SK-N-SH (cell line): ENCODE data around the gene SRGAP1. TPM values are rescaled to one million over a fixed set of nuclear protein-coding genes. Genes with fewer than 3 reads are reported as not detected.
A peak's percentile ranks its signal among the peaks of the same experiment; 100 is the strongest.
"Not testable (repeated sequence)": the region's sequence is repeated elsewhere in the genome, so short reads cannot be mapped to it uniquely, and the experiment has no call there.

Experiments
- CTCF ChIA-PET: fragments of 300-600, 350-600 bp; formaldehyde crosslinking; extraction: SDS; loops from one replicate; lab custom pipeline; 2021; lab: Yijun Ruan, JAX
- POLR2A ChIA-PET: fragments of 350-600 bp; sonication (Branson Sonifier 250); formaldehyde crosslinking; extraction: SDS; loops from one replicate; lab custom pipeline; 2020; ENCODE audit warnings: antibody characterized with exemption, inconsistent platforms; lab: Yijun Ruan, JAX
- DNase-seq: peaks from one replicate; pipeline ENCODE4 v3.0.0; 2012
- H2AFZ ChIP-seq: fragments of 200-600 bp; sonication (generic); 2 replicates; pipeline ENCODE4 v1.8.1; 2016; ENCODE audit warnings: antibody characterized with exemption, mild to moderate bottlenecking, low read depth
- H3F3A ChIP-seq: fragments of 200-600 bp; sonication (generic); replicated peaks from 2 replicates; pipeline ENCODE3; 2016; ENCODE audit warnings: antibody characterized with exemption, mild to moderate bottlenecking; ENCODE audit not compliant: insufficient read depth
- H3K27ac ChIP-seq, 2 experiments: fragments of 200-500 bp in 1 of 2; fragments of 200-600 bp in 1 of 2; sonication (Bioruptor generic) in 1 of 2; sonication (generic), shearing (Covaris generic) in 1 of 2; 2 replicates each; pipeline versions ENCODE4 v1.5.1 to v1.6.1; 2014 to 2016; ENCODE audit warnings: low read depth in 2 of 2, inconsistent platforms in 1 of 2, low read length in 1 of 2, mild to moderate bottlenecking in 1 of 2, mixed read lengths in 1 of 2
- H3K27me3 ChIP-seq: fragments of 200-600 bp; sonication (generic), shearing (Covaris generic); 2 replicates; pipeline ENCODE4 v1.6.1; 2016; ENCODE audit warnings: mixed run types; ENCODE audit not compliant: insufficient read depth
- H3K36me3 ChIP-seq, 2 experiments: fragments of 200-500 bp in 1 of 2; fragments of 200-600 bp in 1 of 2; sonication (Bioruptor generic) in 1 of 2; sonication (generic) in 1 of 2; replicated peaks in 1 of 2; 2 replicates each; pipeline versions ENCODE3 to v1.5.1; 2014 to 2016; ENCODE audit warnings: low read length in 1 of 2, mild to moderate bottlenecking in 1 of 2; ENCODE audit not compliant: insufficient read depth in 2 of 2, control insufficient read depth in 1 of 2
- H3K4me1 ChIP-seq, 2 experiments: fragments of 200-500 bp in 1 of 2; fragments of 200-600 bp in 1 of 2; sonication (Bioruptor generic) in 1 of 2; sonication (generic), shearing (Covaris generic) in 1 of 2; 2 replicates each; pipeline versions ENCODE4 v1.5.1 to v1.6.1; 2014 to 2016; ENCODE audit warnings: low read depth in 1 of 2, low read length in 1 of 2, mixed run types in 1 of 2; ENCODE audit not compliant: insufficient read depth in 2 of 2, control insufficient read depth in 1 of 2
- H3K4me2 ChIP-seq: fragments of 200-600 bp; sonication (generic), shearing (Covaris generic); 2 replicates; pipeline ENCODE4 v1.6.1; 2017; ENCODE audit warnings: mixed run types
- H3K4me3 ChIP-seq, 2 experiments: fragments of 200-500 bp in 1 of 2; fragments of 200-600 bp in 1 of 2; sonication (Bioruptor generic) in 1 of 2; sonication (generic), shearing (Covaris generic) in 1 of 2; 2 replicates each; pipeline versions ENCODE4 v1.5.1 to v1.8.1; 2014 to 2016; ENCODE audit warnings: low read depth in 2 of 2, inconsistent platforms in 1 of 2, low read length in 1 of 2, mild to moderate bottlenecking in 1 of 2, mixed read lengths in 1 of 2, moderate library complexity in 1 of 2
- H3K79me2 ChIP-seq: fragments of 200-600 bp; sonication (generic); 2 replicates; pipeline ENCODE4 v1.8.1; 2017; ENCODE audit warnings: mild to moderate bottlenecking; ENCODE audit not compliant: insufficient read depth
- H3K9ac ChIP-seq: fragments of 200-600 bp; sonication (generic); 2 replicates; pipeline ENCODE4 v1.6.1; 2017; ENCODE audit warnings: mixed run types
- H3K9me2 ChIP-seq: fragments of 200-600 bp; sonication (generic); 2 replicates; pipeline ENCODE4 v1.6.1; 2017; ENCODE audit warnings: mixed run types
- H3K9me3 ChIP-seq: fragments of 200-600 bp; sonication (generic); 2 replicates; pipeline ENCODE4 v1.6.1; 2017; ENCODE audit warnings: mixed run types, mild to moderate bottlenecking, moderate library complexity
- H4K20me1 ChIP-seq: fragments of 200-600 bp; sonication (generic); 2 replicates; pipeline ENCODE4 v1.6.1; 2017; ENCODE audit warnings: mild to moderate bottlenecking, mixed run types; ENCODE audit not compliant: insufficient read depth
- MXI1 ChIP-seq: IDR thresholded peaks from 2 replicates; pipeline ENCODE4 v1.6.1; 2012; ENCODE audit warnings: mild to moderate bottlenecking, low read depth, low read length, improper control_type of control experiment
- RCOR1 ChIP-seq: fragments of 150-350 bp; IDR thresholded peaks from 2 replicates; pipeline ENCODE4 v1.6.1; 2017; ENCODE audit warnings: antibody characterized with exemption, low read length
- RXRA ChIP-seq: IDR thresholded peaks from 2 replicates; pipeline ENCODE4 v1.4.0; 2012; ENCODE audit warnings: low read depth, mild to moderate bottlenecking, borderline replicate concordance
- TCF12 ChIP-seq: IDR thresholded peaks from 2 replicates; pipeline ENCODE4 v1.4.0; 2012
- YY1 ChIP-seq: IDR thresholded peaks from 2 replicates; pipeline ENCODE4 v1.4.0; 2012; ENCODE audit warnings: low read depth, mild to moderate bottlenecking
- WGBS: methylation state at CpG from one replicate; pipeline ENCODE4 v1.1.6; 2017; ENCODE audit warnings: low lambda C conversion rate; 5-methylcytosine and 5-hydroxymethylcytosine counted together
- polyA plus RNA-seq, 3 experiments: library from polyadenylated mRNA; depleted of rRNA; stranded (reverse); fragments of >200 nt; gene quantifications; 2 replicates each; pipeline ENCODE4 v1.2.3, GENCODE V29; 2012
- TF ChIP-seq, protein P1 (sequence below): IDR thresholded peaks from 2 replicates; pipeline ENCODE4 v1.4.0; 2012; ENCODE audit warnings: low read depth, borderline replicate concordance

SRGAP1 gene
- polyA plus RNA-seq, 1 of the 3 experiments (the other 2 are of a cell fraction): 2.6 TPM

DNA sequence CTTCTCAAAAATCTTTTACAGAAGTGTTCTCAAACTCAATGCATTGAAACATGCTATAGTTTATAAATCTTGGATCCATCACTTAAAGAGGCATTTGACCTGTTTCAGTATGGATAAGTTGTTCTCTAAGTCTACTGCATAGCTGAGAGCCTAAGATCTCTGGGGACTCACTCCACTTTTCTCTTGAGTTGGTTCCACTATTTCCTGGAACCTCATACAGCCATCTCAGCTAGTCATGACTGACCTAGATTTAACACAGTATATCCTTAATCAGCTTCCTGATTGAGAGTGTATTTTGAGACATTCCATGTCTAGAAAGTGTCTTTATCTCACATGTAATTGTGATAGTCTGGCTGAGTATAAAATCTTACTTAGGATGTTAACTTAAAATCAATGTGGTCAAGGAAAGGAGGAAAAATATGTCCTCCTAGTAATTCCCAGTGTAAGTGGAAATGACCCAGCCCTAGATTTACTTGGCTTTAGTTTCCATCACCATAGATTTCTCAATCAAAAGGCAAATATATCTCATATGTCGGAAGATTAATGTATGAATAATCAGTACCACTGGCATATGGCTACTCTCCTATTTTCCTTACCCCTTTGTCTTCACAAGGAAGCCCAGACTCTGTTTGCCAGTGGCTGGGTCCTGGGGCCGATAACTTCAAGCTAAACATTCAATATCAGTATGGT, 315.7 kb downstream of the SRGAP1 start:
- DNase-seq: no peak
- peak overlapping the region in 1 of 2 experiments; percentile 65; a peak in 2 of 4 replicates for H3K27ac ChIP-seq
- CTCF ChIA-PET: interaction anchor here (1.0 to 1.1 kb wide), 2 partner anchors 13 to 334 kb away, joined by 3 to 4 read pairs; no protein-coding TSS in a partner anchor
- no peaks in the 10 kb centered on the region for H3K79me2 ChIP-seq
- TF ChIP-seq RCOR1 (no peak), YY1 (no peak), MXI1 (no peak), RXRA (no peak)
- H3K4me3 ChIP-seq: no peak overlapping the region
- no peaks in the 10 kb centered on the region for H3K36me3 ChIP-seq
- H3K4me2 ChIP-seq: no peak overlapping the region
- no peak overlapping the region for H3K9ac ChIP-seq
- WGBS: 91% methylated on average over 2 of the region's 2 CpGs
- no peak overlapping the region for H2AFZ ChIP-seq
- no peaks in the 10 kb centered on the region for H3K9me3 ChIP-seq
- no peaks in the 10 kb centered on the region for H3K27me3 ChIP-seq
- no peaks in the 10 kb centered on the region for H3F3A ChIP-seq
- H3K4me1 ChIP-seq: peaks cover 0 to 6% of the 10 kb centered on the region in 2 experiments; a peak in 1 of 4 replicates
- no peaks in the 10 kb centered on the region for H3K9me2 ChIP-seq
- H4K20me1 ChIP-seq: no peaks in the 10 kb centered on the region
- POLR2A ChIA-PET: no interaction called here

DNA sequence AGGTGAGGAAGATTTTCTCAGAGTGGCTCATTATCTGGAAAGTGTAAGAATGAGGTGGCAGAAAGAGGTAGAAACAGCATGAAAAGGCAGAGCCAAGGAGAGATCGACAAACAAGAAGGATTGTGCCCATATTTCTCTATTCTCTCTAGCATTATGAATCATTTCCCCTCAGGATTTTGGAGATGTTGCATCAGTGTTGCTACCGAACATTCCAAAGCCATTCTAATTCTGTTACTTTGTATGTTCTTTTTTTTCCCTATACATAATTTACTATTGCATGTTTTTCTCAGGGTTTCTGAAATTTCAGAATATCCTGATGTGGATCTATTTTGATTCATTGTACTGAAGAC, 316.2 kb downstream of the SRGAP1 start:
- DNase-seq: no peak
- Histone ChIP-seq H3K4me2 (no peak overlapping the region), H3K4me3 (no peak overlapping the region), H3K9me2 (no peaks in the 10 kb centered on the region), H3K27ac (peak overlapping the region in 1 of 2 experiments; percentile 65; a peak in 2 of 4 replicates), H3K9me3 (no peaks in the 10 kb centered on the region), H3K4me1 (peaks cover 0 to 6% of the 10 kb centered on the region in 2 experiments; a peak in 1 of 4 replicates), H3K9ac (no peak overlapping the region), H4K20me1 (no peaks in the 10 kb centered on the region), H3K79me2 (no peaks in the 10 kb centered on the region), H3K27me3 (no peaks in the 10 kb centered on the region), H3F3A (no peaks in the 10 kb centered on the region), H3K36me3 (no peaks in the 10 kb centered on the region), H2AFZ (no peak overlapping the region)
- TF ChIP-seq TCF12: no peak
- TF ChIP-seq, protein P1, sequence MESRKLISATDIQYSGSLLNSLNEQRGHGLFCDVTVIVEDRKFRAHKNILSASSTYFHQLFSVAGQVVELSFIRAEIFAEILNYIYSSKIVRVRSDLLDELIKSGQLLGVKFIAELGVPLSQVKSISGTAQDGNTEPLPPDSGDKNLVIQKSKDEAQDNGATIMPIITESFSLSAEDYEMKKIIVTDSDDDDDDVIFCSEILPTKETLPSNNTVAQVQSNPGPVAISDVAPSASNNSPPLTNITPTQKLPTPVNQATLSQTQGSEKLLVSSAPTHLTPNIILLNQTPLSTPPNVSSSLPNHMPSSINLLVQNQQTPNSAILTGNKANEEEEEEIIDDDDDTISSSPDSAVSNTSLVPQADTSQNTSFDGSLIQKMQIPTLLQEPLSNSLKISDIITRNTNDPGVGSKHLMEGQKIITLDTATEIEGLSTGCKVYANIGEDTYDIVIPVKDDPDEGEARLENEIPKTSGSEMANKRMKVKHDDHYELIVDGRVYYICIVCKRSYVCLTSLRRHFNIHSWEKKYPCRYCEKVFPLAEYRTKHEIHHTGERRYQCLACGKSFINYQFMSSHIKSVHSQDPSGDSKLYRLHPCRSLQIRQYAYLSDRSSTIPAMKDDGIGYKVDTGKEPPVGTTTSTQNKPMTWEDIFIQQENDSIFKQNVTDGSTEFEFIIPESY: no peak
- 41% methylated on average over 2 of the region's 2 CpGs for WGBS
- ChIA-PET CTCF (no interaction called here), POLR2A (no interaction called here)

DNA sequence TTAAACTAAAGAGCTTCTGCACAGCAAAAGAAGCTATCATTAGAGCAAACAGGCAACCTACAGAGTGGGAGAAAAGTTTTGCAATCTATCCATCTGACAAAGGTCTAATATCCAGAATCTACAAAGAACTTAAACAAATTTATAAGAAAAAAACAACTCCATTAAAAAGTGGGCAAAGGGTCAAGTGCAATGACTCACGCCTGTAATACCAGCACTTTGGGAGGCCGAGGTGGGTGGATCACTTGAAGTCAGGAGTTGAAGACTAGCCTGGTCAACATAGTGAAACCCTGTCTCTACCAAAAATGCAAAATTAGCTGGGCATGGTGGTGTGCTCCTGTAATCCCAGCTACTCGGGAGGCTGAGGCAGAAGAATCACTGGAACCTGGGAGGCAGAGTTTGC, 322.1 kb downstream of the SRGAP1 start:
- CTCF ChIA-PET: interaction anchor here (2.9 kb wide), 1 partner anchor 14 kb away, joined by 10 read pairs; no protein-coding TSS in a partner anchor
- H3K27me3 ChIP-seq, H2AFZ ChIP-seq, H3K9me2 ChIP-seq, POLR2A ChIA-PET, H3K4me2 ChIP-seq, DNase-seq, H3K9me3 ChIP-seq, H3K27ac ChIP-seq, H3K36me3 ChIP-seq, H3K9ac ChIP-seq, H3K79me2 ChIP-seq, H3K4me3 ChIP-seq, H4K20me1 ChIP-seq: not testable (repeated sequence)
- Histone ChIP-seq H3K4me1 (peaks cover 2 to 20% of the 10 kb centered on the region in 2 experiments; a peak in 2 of 4 replicates), H3F3A (peaks cover 16% of the 10 kb centered on the region)
- 63% methylated on average over 3 of the region's 3 CpGs for WGBS

DNA sequence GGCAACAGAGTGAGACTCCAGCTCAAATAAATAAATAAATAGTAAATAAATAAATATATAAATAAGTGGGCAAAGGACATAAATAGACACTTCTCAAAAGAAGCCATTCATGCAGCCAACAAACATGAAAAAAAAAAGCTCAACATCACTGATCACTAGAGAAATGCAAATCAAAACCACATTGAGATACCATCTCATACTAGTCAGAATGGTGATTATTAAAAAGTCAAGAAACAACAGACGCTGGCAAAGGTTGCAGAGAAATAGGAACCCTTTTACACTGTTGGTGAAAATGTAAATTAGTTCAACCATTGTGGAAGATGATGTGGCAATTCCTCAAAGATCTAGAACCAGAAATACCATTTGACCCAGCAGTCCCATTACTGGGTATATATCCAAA, 322.5 kb downstream of the SRGAP1 start:
- WGBS: 72% methylated on average over 1 of the region's 1 CpG
- H2AFZ ChIP-seq, H3K27ac ChIP-seq, H3K27me3 ChIP-seq, H4K20me1 ChIP-seq, H3K9me3 ChIP-seq, H3K4me2 ChIP-seq, H3K9ac ChIP-seq, DNase-seq, H3K9me2 ChIP-seq, H3K79me2 ChIP-seq, POLR2A ChIA-PET, H3K36me3 ChIP-seq, H3K4me3 ChIP-seq: not testable (repeated sequence)
- peaks cover 18% of the 10 kb centered on the region for H3F3A ChIP-seq
- peaks cover 2 to 24% of the 10 kb centered on the region in 2 experiments; a peak in 2 of 4 replicates for H3K4me1 ChIP-seq
- CTCF ChIA-PET: interaction anchor here (2.9 kb wide), 1 partner anchor 14 kb away, joined by 10 read pairs; no protein-coding TSS in a partner anchor
